HS-5 (cell line): Measurements from ENCODE around the gene MARCHF10.

Experiments used
- DNase-seq: peaks from one replicate; pipeline ENCODE4 v3.0.0-alpha.2; 2012; ENCODE audit warnings: low read depth

MARCHF10 gene

DNA sequence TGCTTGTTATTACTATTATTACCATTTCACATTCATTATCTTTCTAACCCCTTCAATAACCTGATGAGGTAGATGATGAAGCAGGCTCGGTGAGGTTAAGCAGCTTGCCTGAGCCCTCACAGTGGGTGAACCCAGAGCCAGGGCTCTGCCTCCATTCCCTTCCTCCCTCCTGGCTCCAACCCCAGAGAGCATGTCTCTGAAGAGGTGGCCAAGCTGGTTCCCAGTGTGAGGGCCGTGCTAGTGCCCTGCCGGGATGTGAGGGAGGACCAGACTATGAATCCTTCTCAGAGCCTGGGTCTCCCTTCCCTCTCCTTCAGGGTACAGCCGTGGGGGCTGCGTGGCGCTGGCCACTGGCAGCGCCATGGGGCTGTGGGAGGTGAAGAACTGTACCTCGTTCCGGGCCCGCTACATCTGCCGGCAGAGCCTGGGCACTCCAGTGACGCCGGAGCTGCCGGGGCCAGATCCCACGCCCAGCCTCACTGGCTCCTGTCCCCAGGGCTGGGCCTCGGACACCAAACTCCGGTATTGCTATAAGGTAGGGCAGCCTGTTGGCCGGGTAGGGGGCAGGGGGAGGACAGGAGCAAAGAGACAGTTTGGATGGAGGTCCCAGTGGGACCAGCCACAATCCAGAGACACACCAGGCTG is 131.0 kb downstream of the MARCHF10 start:
- no peak for DNase-seq

DNA sequence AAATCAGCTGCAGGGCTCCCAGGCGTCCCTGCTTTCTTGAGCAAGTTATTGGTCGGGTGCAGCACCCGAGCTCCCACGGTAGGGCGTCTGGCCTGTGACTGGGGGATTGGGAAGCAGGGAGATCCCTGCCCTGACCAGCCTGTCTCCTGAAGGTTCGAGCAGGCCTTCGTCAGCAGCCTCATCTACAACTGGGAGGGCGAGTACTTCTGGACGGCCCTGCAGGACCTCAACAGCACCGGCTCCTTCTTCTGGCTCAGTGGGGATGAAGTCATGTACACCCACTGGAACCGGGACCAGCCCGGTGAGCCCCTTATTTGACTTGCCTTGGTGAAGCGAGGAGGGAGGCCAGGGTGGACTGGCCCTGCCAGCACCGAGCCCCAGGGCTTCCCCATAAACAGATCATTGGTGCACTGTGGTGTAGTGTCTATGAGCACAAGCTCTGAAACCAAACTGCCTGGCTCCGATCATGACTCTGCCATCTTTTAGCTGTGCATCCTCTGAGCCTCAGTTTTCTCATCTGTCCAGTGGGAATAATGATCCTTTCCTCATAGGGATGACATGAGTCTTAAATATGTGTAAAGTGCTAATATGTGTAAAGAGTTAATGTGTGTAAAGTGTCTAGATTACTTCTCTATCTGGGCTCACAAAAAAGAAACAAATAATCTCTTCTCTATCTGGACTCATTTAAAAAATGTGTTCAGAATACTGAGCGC is 131.7 kb downstream of the MARCHF10 start:
- no peak for DNase-seq

DNA sequence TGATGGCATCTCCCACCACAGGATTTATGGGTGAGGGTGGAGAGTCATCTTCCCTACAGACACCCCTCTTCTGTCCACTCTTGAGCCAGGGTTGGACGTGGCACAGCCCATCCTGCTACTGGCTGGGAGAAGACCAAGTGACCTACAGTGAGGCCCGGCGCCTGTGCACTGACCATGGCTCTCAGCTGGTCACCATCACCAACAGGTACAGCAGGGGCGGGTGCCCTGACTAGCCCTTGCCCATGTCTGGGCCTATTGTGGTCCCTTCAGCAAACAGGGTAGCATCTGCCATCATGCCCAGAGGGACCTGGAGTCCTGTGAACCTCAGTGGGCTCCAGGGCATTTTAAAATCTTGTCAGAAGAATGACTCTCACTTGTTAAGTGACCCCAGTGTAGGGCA is 132.4 kb downstream of the MARCHF10 start:
- no peak for DNase-seq

DNA sequence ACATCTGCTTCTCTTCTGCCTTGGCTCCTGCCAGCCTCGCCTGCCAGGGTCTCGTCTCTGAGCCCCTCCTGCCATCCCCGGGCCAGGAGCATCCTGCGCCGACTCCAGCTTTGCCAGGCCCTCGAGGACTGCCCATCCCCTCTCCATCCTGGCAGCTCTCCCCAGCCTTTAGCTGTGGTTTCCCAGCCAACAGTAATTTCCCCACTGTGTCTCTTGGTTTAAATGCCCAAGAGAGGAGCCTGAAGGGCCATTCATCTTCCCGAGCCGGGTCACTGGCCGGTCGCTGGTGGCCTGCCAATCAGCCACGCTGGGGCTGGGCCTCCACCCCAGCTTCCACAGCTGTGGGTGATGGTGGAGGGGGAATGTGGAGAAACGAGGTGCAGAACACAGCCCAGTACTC is 132.9 kb downstream of the MARCHF10 start:
- no peak for DNase-seq

DNA sequence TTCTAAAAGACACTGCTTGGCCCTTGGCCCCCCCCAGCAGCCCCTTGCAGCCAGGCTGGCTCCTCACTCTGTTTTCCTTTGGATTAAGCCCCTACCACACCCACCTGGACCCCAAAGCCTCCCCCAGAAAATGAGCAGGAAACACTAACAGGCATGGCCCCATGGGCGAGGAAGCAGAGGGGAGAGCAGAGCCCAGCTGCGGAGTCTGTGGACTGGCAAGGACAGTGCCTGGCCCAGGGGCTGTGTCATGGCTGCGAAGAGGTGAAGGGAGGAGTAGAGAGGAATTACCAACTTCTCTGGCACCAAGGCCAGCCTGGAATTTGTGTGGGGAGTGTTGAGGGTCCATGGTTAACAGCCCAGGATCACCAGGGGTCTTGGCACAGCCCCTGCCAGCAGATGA is 133.3 kb downstream of the MARCHF10 start:
- DNase-seq, result no peak

DNA sequence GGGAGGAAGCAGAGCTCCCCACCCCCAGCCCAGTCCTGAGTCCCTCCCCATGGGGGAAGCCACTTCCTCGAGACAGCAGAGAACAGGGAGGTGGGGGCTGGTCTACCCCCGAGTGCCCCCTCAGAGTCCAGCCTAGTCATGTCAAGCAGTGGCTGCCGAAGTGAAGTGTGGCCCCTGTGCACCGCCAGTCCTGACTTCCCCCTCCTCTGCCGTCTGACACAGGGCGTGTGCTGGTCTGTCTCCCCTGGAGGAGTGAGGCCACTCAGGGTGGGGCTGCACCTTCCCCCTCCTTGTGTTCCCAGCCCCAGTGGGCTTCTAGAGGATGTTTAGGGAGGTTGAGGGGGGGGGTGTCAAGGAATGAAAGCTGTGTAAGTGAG is 133.8 kb downstream of the MARCHF10 start:
- no peak for DNase-seq

DNA sequence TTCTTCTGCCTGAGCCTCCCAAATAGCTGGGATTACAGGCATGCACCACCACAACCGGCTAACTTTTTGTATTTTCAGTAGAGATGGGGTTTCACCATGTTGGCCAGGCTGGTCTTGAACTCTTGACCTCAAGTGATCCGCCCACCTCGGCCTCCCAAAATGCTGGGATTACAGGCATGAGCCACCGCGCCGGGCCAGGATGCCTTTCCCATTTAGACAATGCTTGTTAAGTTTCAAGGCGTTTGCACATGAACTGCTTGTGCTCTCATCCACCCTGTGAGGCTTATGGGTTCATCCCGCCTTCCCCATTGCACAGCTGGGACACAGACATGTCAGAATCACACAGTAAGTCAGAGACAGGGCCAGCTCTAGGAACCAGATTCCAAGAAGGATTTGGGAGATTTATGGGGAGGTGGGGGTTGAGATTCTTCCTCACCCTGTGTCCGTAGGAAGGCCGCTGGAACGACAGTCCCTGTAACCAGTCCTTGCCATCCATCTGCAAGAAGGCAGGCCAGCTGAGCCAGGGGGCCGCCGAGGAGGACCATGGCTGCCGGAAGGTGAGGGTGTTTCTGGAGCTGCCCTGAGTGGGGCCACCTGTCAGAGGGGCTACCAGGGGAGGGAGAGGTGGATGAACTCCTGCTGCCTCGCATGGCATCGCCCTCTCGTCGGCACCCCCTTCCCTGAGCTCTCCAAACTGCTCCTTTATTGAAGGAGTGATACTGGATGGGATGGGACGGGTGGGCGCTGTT is 134.3 kb downstream of the MARCHF10 start:
- no peak for DNase-seq

DNA sequence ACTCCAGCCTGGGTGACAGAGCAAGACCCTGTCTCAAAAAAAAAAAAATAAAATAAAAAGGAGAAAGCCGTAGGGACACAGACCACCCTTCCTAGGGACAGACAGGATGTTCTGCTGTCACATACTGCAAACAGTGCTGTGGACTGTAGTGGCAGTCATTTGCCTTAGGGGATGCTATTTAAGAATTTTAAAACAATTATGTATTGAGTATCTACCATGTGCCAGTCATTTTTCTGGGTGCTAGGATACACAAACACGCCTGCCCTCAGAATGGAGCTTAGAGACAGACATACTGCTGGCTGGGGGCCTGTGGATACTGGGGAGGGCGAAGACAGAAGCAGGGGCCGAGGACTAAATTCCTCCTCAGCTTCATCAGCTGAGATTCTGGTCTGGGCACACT is 135.2 kb downstream of the MARCHF10 start:
- no peak for DNase-seq

DNA sequence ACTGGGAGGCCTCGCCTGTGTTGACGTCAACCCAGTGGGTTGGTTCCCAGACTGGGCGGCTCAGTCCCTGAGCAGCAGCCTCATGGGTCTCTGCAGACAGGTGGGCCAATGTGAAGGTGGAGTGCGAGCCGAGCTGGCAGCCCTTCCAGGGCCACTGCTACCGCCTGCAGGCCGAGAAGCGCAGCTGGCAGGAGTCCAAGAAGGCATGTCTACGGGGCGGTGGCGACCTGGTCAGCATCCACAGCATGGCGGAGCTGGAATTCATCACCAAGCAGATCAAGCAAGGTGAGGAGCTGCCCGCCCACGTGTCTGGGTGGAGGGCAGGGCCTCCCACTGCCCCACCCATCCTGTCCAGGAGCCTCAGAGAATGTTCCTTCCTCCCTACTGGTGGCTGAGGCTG is 136.6 kb downstream of the MARCHF10 start:
- DNase-seq, result no peak

DNA sequence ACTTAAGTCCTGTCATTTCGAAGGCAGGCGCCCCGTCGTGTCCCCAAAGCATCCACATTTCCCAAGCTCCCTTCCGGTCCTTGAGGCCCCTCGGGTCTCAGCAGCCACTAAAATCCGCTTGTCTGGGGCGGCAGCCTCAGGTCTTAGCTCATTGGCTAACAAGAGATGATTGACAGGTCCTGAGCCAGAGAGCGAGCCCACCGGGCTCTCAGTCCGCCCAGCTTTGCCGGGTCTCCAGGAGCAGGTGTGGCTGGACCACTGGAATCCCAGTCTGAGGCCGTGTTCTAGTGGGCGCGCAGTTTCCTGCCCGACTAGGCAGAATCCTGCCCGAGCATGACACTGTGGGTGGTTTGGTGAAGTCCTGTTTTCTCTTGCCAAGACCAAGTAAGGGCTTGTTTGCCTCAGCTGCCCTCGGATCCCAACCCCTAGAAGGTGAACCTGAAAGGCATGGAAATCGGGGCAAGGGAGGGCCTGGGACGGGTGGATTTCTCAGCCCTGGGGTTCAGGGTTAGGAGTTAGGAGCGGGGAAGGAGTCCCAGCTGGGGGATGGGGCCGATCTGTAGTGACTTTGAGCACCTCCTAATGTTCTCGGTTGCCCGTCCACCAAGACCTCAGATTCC is 137.8 kb downstream of the MARCHF10 start:
- DNase-seq, result no peak

DNA sequence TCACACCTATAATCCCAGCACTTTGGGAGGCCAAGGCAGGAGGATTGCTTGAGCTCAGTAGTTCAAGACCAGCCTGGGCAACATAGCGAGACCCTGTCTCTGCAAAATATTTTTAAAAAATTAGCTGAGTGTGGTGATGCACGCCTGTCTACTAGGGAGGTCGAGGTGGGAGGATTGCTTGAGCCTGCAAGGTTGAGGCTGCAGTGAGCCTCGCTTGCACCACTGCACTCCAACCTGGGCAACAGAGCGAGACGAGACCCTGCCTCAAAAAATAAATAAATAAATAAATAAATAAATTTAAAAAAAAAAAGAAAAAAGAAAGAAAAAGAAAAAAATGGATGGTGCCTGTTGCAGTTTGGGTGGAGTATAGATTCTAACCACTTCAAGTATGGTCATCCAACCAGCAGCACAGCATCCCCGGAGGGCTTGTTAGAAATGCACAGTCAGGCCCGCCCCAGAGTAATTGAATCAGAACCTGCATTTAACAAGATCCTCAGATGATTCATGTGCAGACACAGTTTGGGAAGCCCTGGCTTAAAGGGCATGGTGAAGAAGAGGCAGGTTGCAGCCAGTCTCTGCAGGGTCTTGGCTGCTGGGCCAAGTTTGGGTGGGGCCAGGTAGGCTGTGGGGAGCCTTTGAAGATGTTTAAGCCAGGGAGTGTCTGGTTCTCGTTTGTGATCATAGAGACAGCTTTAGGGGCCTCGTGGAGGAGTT is 139.9 kb downstream of the MARCHF10 start:
- DNase-seq, result no peak

DNA sequence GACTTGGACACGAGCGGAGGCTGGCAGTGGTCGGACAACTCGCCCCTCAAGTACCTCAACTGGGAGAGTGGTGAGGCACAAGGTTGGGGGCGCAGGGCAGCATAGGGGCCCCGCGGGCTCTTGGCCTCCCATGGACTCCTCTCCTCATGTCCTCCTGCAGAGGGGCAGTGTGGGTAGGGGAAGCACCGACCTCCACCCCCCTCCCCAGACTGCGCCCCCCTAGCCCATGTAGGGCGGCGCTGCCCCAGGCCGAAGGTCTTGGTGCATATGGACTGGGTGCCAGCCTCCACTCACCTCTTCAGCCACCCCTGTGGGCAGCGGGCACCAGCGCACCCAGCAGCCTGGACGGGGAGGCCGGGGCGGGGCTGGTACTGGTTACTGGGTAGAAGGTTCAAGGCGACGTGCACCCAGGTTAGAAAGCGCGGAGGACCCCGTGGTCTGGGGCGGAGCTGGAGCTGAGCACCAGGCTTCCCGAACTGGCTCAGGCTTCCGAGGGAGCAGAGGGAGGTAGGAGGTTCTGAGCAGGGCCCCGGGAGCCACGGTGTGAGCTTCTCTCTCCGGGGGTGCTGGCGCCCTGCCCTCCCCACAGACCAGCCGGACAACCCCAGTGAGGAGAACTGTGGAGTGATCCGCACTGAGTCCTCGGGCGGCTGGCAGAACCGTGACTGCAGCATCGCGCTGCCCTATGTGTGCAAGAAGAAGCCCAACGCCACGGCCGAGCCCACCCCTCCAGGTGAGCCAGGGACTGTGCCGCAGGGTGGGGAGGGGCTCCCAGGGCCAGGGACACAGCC is 141.1 kb downstream of the MARCHF10 start:
- no peak for DNase-seq

DNA sequence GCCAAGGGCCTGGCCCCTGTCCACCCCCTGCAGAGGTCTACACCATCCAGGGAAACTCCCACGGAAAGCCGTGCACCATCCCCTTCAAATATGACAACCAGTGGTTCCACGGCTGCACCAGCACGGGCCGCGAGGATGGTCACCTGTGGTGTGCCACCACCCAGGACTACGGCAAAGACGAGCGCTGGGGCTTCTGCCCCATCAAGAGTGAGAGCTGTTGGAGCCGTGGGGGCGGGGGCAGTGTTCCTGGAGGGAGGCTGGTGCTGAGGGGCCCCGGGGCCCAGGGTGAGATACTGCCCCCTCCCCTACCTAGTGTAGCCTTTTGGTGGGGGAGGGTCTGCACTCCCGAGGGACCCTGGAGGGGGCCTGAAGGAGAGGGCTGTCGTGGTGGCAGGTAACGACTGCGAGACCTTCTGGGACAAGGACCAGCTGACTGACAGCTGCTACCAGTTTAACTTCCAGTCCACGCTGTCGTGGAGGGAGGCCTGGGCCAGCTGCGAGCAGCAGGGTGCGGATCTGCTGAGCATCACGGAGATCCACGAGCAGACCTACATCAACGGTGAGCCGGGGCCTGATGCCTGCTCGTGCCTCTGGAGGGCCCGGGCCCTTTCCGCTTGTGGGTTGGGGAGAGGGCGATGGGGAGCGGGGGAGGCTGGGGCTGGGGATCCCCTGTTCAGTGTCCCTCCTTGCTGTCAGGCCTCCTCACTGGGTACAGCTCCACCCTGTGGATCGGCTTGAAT is 141.9 kb downstream of the MARCHF10 start:
- no peak for DNase-seq

DNA sequence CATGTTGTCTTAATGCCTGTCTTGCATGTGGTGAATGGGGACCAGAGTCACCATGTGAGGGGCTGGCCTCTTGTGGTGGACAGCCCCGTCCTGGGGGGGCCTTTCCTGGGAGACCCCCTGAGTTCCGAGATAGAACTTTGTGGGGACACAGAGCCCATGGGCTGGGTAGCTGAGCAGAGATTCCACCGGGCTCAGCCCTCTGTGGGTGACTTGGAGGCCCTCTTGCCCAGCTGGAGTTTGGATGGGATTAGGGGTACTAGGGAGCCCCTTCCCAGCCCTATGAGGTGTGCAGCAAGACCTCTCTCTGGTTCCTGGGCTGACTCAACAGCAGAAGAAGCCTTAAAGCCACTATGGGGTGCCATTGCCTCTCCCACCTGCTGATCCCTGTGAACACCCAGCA is 142.5 kb downstream of the MARCHF10 start:
- DNase-seq, result no peak

DNA sequence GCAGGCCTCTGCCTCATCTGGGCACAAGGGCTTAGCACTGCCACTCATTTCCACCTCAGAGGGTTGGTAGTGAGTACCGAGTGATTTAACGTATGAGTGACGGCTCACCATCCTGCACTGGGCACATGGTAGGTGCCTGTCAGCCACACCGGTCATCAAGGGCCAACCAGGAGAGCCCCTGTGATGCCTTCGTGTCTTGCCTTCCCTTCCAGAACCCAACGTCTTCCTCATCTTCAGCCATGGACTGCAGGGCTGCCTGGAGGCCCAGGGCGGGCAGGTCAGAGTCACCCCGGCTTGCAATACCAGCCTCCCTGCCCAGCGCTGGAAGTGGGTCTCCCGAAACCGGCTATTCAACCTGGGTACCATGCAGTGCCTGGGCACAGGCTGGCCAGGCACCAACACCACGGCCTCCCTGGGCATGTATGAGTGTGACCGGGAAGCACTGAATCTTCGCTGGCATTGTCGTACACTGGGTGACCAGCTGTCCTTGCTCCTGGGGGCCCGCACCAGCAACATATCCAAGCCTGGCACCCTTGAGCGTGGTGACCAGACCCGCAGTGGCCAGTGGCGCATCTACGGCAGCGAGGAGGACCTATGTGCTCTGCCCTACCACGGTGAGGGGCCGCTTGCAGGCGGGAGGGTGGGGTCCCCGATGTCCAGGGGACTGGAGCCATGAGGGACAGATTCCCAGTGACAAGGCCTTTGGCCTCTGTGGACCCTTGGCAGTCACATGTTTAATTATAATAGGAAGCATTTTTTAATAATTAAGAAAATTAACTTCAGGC is 143.6 kb downstream of the MARCHF10 start:
- no peak for DNase-seq

DNA sequence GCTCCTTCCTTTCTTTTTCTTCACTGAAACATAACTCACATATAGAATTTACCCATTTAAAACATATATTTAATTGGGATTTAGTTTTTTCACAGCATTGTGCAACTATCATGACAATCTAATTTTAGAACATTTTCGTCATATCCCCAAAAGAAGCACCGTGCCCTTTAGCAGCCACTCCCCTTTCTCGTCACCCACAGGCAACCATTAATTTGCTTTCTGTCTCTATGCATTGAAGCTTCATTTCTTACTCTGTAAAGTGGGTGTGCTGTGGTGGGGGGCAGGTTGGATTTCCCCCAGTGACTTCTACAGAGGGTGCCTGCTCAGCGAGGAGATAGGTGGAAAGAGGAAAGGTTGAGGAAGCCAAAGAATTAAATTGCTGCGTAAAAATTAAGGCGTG is 144.8 kb downstream of the MARCHF10 start:
- DNase-seq, result no peak

DNA sequence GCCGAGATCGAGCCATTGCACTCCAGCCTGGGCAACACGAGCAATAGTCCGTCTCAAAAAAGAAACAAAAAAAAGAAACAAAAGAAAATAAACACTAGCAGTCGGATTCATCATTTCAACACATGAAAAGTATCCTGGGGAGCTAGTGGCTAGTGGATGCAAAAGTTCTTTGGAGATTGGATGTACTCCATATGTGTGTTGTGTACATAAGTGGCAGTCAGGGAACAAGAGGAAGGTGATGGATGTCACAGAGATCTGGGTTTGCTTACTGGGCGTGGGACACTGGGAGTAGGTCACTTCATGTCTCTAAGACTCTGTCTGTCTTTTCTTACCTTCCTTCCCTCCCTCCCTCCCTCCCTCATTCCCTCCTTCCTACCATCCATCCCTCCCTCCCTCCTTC is 145.3 kb downstream of the MARCHF10 start:
- no peak for DNase-seq

DNA sequence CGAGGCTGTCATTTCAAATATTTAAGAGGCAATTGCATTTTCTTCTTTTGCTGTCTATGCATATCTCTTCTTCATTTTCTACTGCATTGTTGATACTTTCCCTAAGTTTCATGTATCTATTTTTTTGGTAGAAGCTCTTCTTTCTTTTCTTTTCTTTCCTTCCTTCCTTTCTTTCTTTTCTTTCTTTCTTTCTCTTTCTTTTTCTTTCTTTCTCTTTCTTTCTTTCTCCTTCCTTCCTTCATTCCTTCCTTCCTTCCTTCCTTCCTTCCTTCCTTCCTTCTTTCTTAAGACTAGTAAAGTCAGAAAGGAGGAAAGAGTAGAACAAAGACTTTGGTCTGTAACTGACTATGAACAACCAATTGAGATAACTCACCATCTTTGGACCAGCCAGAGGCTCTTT is 146.8 kb downstream of the MARCHF10 start:
- DNase-seq, result no peak

DNA sequence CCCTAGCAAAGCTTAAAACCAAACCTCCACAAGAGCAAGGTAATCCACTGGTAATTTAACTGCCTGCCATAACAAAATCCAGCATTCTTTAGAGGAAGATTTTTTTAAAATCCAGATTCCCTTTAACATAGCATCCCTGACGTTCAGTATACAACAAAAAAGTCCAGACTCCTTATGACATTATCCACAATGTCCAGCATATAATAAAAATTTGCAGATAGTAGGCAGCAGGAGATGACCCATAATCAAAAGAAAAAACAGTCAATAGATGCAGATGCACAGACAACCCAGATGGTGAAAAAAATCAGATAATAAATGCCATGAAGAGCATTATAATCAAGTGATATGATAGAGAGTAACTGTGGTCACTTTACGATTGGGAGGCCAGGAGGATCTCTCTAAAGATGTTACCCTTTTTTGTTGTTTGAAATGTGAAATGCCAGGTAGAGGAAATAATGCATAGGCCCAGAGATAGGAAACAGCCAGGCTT is 147.4 kb downstream of the MARCHF10 start:
- DNase-seq, result no peak
